Upper lobe of left lung (tissue), 4 donors: Measurements from ENCODE around the gene MBOAT1.

Source experiments
- CTCF ChIP-seq, 6 experiments: fragments of 450-650 bp in 4 of 6; fragments of 200-600 bp in 2 of 6; sonication (generic) in 2 of 6; IDR thresholded peaks; one replicate each; pipeline ENCODE4 v1.5.1; 2016 to 2019; ENCODE audit warnings: antibody characterized with exemption in 6 of 6
- EP300 ChIP-seq, 4 donors: sonication (generic); formaldehyde crosslinking; IDR thresholded peaks; one replicate each; pipeline ENCODE4 v1.5.1; 2017; ENCODE audit warnings: antibody characterized with exemption in 4 of 4, control low read depth in 2 of 4
- POLR2A ChIP-seq, 4 donors: fragments of 450-650 bp; IDR thresholded peaks; one replicate each; pipeline ENCODE4 v1.5.1; 2016 to 2017; ENCODE audit warnings: antibody characterized with exemption in 4 of 4, mild to moderate bottlenecking in 2 of 4
- POLR2AphosphoS5 ChIP-seq, 2 donors: sonication (generic); formaldehyde crosslinking; IDR thresholded peaks; one replicate each; pipeline ENCODE4 v1.5.1; 2017; ENCODE audit warnings: antibody characterized with exemption in 2 of 2

GRCh38 chr6:20207088-20207418 is 5.2 kb downstream of the MBOAT1 start:
- TF ChIP-seq POLR2A (IDR thresholded peaks at IDR 0.05) = no peak
- no peak for TF ChIP-seq EP300 (IDR thresholded peaks at IDR 0.05)
- no peak for TF ChIP-seq CTCF (IDR thresholded peaks at IDR 0.05)
- no peak for TF ChIP-seq POLR2AphosphoS5 (IDR thresholded peaks at IDR 0.05)
